SK-N-SH (cell line): ENCODE data around the gene NTNG1. TPM values are rescaled to one million over a fixed set of nuclear protein-coding genes. Genes with fewer than 3 reads are reported as not detected.

ENCODE experiments used
- CTCF ChIA-PET: fragments of 300-600, 350-600 bp; formaldehyde crosslinking; extraction: SDS; loops from one replicate; lab custom pipeline; 2021; lab: Yijun Ruan, JAX
- POLR2A ChIA-PET: fragments of 350-600 bp; sonication (Branson Sonifier 250); formaldehyde crosslinking; extraction: SDS; loops from one replicate; lab custom pipeline; 2020; ENCODE audit warnings: antibody characterized with exemption, inconsistent platforms; lab: Yijun Ruan, JAX
- DNase-seq: peaks from one replicate; pipeline ENCODE4 v3.0.0; 2012
- H2AFZ ChIP-seq: fragments of 200-600 bp; sonication (generic); 2 replicates; pipeline ENCODE4 v1.8.1; 2016; ENCODE audit warnings: antibody characterized with exemption, mild to moderate bottlenecking, low read depth
- H3F3A ChIP-seq: fragments of 200-600 bp; sonication (generic); replicated peaks from 2 replicates; pipeline ENCODE3; 2016; ENCODE audit warnings: antibody characterized with exemption, mild to moderate bottlenecking; ENCODE audit not compliant: insufficient read depth
- H3K27ac ChIP-seq, 2 experiments: fragments of 200-500 bp in 1 of 2; fragments of 200-600 bp in 1 of 2; sonication (Bioruptor generic) in 1 of 2; sonication (generic), shearing (Covaris generic) in 1 of 2; 2 replicates each; pipeline versions ENCODE4 v1.5.1 to v1.6.1; 2014 to 2016; ENCODE audit warnings: low read depth in 2 of 2, inconsistent platforms in 1 of 2, low read length in 1 of 2, mild to moderate bottlenecking in 1 of 2, mixed read lengths in 1 of 2
- H3K27me3 ChIP-seq: fragments of 200-600 bp; sonication (generic), shearing (Covaris generic); 2 replicates; pipeline ENCODE4 v1.6.1; 2016; ENCODE audit warnings: mixed run types; ENCODE audit not compliant: insufficient read depth
- H3K36me3 ChIP-seq, 2 experiments: fragments of 200-500 bp in 1 of 2; fragments of 200-600 bp in 1 of 2; sonication (Bioruptor generic) in 1 of 2; sonication (generic) in 1 of 2; replicated peaks in 1 of 2; 2 replicates each; pipeline versions ENCODE3 to v1.5.1; 2014 to 2016; ENCODE audit warnings: low read length in 1 of 2, mild to moderate bottlenecking in 1 of 2; ENCODE audit not compliant: insufficient read depth in 2 of 2, control insufficient read depth in 1 of 2
- H3K4me1 ChIP-seq, 2 experiments: fragments of 200-500 bp in 1 of 2; fragments of 200-600 bp in 1 of 2; sonication (Bioruptor generic) in 1 of 2; sonication (generic), shearing (Covaris generic) in 1 of 2; 2 replicates each; pipeline versions ENCODE4 v1.5.1 to v1.6.1; 2014 to 2016; ENCODE audit warnings: low read depth in 1 of 2, low read length in 1 of 2, mixed run types in 1 of 2; ENCODE audit not compliant: insufficient read depth in 2 of 2, control insufficient read depth in 1 of 2
- H3K4me2 ChIP-seq: fragments of 200-600 bp; sonication (generic), shearing (Covaris generic); 2 replicates; pipeline ENCODE4 v1.6.1; 2017; ENCODE audit warnings: mixed run types
- H3K4me3 ChIP-seq, 2 experiments: fragments of 200-500 bp in 1 of 2; fragments of 200-600 bp in 1 of 2; sonication (Bioruptor generic) in 1 of 2; sonication (generic), shearing (Covaris generic) in 1 of 2; 2 replicates each; pipeline versions ENCODE4 v1.5.1 to v1.8.1; 2014 to 2016; ENCODE audit warnings: low read depth in 2 of 2, inconsistent platforms in 1 of 2, low read length in 1 of 2, mild to moderate bottlenecking in 1 of 2, mixed read lengths in 1 of 2, moderate library complexity in 1 of 2
- H3K79me2 ChIP-seq: fragments of 200-600 bp; sonication (generic); 2 replicates; pipeline ENCODE4 v1.8.1; 2017; ENCODE audit warnings: mild to moderate bottlenecking; ENCODE audit not compliant: insufficient read depth
- H3K9ac ChIP-seq: fragments of 200-600 bp; sonication (generic); 2 replicates; pipeline ENCODE4 v1.6.1; 2017; ENCODE audit warnings: mixed run types
- H3K9me2 ChIP-seq: fragments of 200-600 bp; sonication (generic); 2 replicates; pipeline ENCODE4 v1.6.1; 2017; ENCODE audit warnings: mixed run types
- H3K9me3 ChIP-seq: fragments of 200-600 bp; sonication (generic); 2 replicates; pipeline ENCODE4 v1.6.1; 2017; ENCODE audit warnings: mixed run types, mild to moderate bottlenecking, moderate library complexity
- H4K20me1 ChIP-seq: fragments of 200-600 bp; sonication (generic); 2 replicates; pipeline ENCODE4 v1.6.1; 2017; ENCODE audit warnings: mild to moderate bottlenecking, mixed run types; ENCODE audit not compliant: insufficient read depth
- CHD2 ChIP-seq: fragments of 150-350 bp; IDR thresholded peaks from 2 replicates; pipeline ENCODE4 v1.6.1; 2018; ENCODE audit warnings: low read length; ENCODE audit not compliant: partially characterized antibody
- ELF1 ChIP-seq: IDR thresholded peaks from 2 replicates; pipeline ENCODE4 v1.4.0; 2012
- EP300 ChIP-seq, 2 experiments: IDR thresholded peaks; 2 replicates each; pipeline versions ENCODE4 v1.4.0 to v1.6.1; 2012; ENCODE audit warnings: borderline replicate concordance in 1 of 2, low read depth in 1 of 2, low read length in 1 of 2
- FOSL2 ChIP-seq: IDR thresholded peaks from 2 replicates; pipeline ENCODE4 v1.4.0; 2012; ENCODE audit warnings: low read depth, mild to moderate bottlenecking, moderate library complexity, borderline replicate concordance
- FOXM1 ChIP-seq: IDR thresholded peaks from 2 replicates; pipeline ENCODE4 v1.4.0; 2012; ENCODE audit warnings: low read depth, mild to moderate bottlenecking
- GATA2 ChIP-seq: sonication (generic); formaldehyde crosslinking; IDR thresholded peaks from 2 replicates; pipeline ENCODE4 v1.5.0; 2020; ENCODE audit warnings: mild to moderate bottlenecking, missing genetic modification reagents
- JUND ChIP-seq: IDR thresholded peaks from 2 replicates; pipeline ENCODE4 v1.4.0; 2012
- MEF2A ChIP-seq: IDR thresholded peaks from 2 replicates; pipeline ENCODE4 v1.4.0; 2012; ENCODE audit warnings: low read depth, borderline replicate concordance
- NFIC ChIP-seq: IDR thresholded peaks from 2 replicates; pipeline ENCODE4 v1.4.0; 2012; ENCODE audit warnings: borderline replicate concordance
- NRF1 ChIP-seq: IDR thresholded peaks from 2 replicates; pipeline ENCODE4 v1.6.1; 2012; ENCODE audit warnings: low read depth, mild to moderate bottlenecking, low read length
- RCOR1 ChIP-seq: fragments of 150-350 bp; IDR thresholded peaks from 2 replicates; pipeline ENCODE4 v1.6.1; 2017; ENCODE audit warnings: antibody characterized with exemption, low read length
- RFX5 ChIP-seq: IDR thresholded peaks from 2 replicates; pipeline ENCODE4 v1.6.1; 2012; ENCODE audit warnings: mild to moderate bottlenecking, improper control_type of control experiment, low read length
- RXRA ChIP-seq: IDR thresholded peaks from 2 replicates; pipeline ENCODE4 v1.4.0; 2012; ENCODE audit warnings: low read depth, mild to moderate bottlenecking, borderline replicate concordance
- SIN3A ChIP-seq: IDR thresholded peaks from 2 replicates; pipeline ENCODE4 v1.6.1; 2012; ENCODE audit warnings: low read depth, mild to moderate bottlenecking, low read length, moderate library complexity, borderline replicate concordance
- TAF1 ChIP-seq: IDR thresholded peaks from 2 replicates; pipeline ENCODE4 v1.6.1; 2012; ENCODE audit warnings: low read depth, mild to moderate bottlenecking, low read length, moderate library complexity, borderline replicate concordance
- YY1 ChIP-seq: IDR thresholded peaks from 2 replicates; pipeline ENCODE4 v1.4.0; 2012; ENCODE audit warnings: low read depth, mild to moderate bottlenecking
- WGBS: methylation state at CpG from one replicate; pipeline ENCODE4 v1.1.6; 2017; ENCODE audit warnings: low lambda C conversion rate; 5-methylcytosine and 5-hydroxymethylcytosine counted together
- polyA plus RNA-seq, 3 experiments: library from polyadenylated mRNA; depleted of rRNA; stranded (reverse); fragments of >200 nt; gene quantifications; 2 replicates each; pipeline ENCODE4 v1.2.3, GENCODE V29; 2012
- TF ChIP-seq, protein P1 (sequence below): IDR thresholded peaks from 2 replicates; pipeline ENCODE4 v1.4.0; 2012; ENCODE audit warnings: low read depth
- TF ChIP-seq, protein P2 (sequence below): fragments of 150-350 bp; IDR thresholded peaks from 2 replicates; pipeline ENCODE4 v1.6.1; 2017; ENCODE audit warnings: antibody characterized with exemption, low read length, low read depth, borderline replicate concordance
- TF ChIP-seq, protein P3 (sequence below): IDR thresholded peaks from 2 replicates; pipeline ENCODE4 v1.4.0; 2012; ENCODE audit warnings: low read depth, borderline replicate concordance

The NTNG1 gene
- polyA plus RNA-seq, 1 of the 3 experiments (the other 2 are of a cell fraction): 0.03 TPM

DNA sequence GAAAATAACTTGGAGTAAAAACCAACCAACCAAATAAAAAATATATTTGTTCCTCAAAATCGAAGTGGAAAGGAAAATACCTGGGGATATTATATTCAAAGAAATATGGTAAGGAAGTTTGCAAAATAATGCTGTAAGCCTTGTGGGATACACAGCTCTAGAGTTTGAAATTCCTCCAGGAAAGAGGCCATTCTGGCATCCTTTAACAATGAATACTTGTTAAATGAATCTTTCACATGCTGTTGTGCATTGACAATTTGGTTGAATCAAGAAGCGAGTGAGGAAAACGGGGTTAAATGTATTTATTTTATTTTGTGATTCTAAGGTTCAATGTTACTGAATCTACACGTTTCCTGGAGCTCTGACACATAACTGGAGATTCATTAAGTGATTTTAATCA lies 30.5 kb upstream of the NTNG1 start:
- Histone ChIP-seq H3K9me3 (no peaks in the 10 kb centered on the region), H3K9ac (no peak overlapping the region), H3K27ac (no peak overlapping the region), H3K27me3 (no peaks in the 10 kb centered on the region), H3K4me3 (no peak overlapping the region), H4K20me1 (no peaks in the 10 kb centered on the region), H3K36me3 (no peaks in the 10 kb centered on the region), H3K9me2 (no peaks in the 10 kb centered on the region), H2AFZ (no peak overlapping the region), H3K4me2 (no peak overlapping the region)
- CTCF ChIA-PET: no interaction called here
- 24% methylated on average over 4 of the region's 4 CpGs for WGBS
- no peak for TF ChIP-seq FOSL2
- no peak for TF ChIP-seq JUND
- TF ChIP-seq EP300 (IDR thresholded peaks at IDR 0.05; ENCODE audit: borderline replicate concordance in 1 of 2, low read depth in 1 of 2, low read length in 1 of 2): no peak
- no peak for TF ChIP-seq GATA2 (CRISPR knock-in tag)
- TF ChIP-seq RFX5: no peak
- no peak for TF ChIP-seq TAF1
- TF ChIP-seq, protein P1, sequence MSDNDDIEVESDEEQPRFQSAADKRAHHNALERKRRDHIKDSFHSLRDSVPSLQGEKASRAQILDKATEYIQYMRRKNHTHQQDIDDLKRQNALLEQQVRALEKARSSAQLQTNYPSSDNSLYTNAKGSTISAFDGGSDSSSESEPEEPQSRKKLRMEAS: no peak
- no peak for TF ChIP-seq CHD2
- TF ChIP-seq, protein P2, sequence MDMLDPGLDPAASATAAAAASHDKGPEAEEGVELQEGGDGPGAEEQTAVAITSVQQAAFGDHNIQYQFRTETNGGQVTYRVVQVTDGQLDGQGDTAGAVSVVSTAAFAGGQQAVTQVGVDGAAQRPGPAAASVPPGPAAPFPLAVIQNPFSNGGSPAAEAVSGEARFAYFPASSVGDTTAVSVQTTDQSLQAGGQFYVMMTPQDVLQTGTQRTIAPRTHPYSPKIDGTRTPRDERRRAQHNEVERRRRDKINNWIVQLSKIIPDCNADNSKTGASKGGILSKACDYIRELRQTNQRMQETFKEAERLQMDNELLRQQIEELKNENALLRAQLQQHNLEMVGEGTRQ: no peak
- no peak for TF ChIP-seq NRF1
- TF ChIP-seq NFIC: no peak
- no peak for TF ChIP-seq ELF1
- TF ChIP-seq RCOR1: no peak
- no peak for TF ChIP-seq MEF2A
- no peak for TF ChIP-seq FOXM1
- TF ChIP-seq RXRA: no peak
- TF ChIP-seq, all 33 proteins: peak for 0
- POLR2A ChIA-PET: no interaction called here
- H3K79me2 ChIP-seq: no peaks in the 10 kb centered on the region
- no peaks in the 10 kb centered on the region for H3F3A ChIP-seq
- no peaks in the 10 kb centered on the region for H3K4me1 ChIP-seq
- no peak for DNase-seq

DNA sequence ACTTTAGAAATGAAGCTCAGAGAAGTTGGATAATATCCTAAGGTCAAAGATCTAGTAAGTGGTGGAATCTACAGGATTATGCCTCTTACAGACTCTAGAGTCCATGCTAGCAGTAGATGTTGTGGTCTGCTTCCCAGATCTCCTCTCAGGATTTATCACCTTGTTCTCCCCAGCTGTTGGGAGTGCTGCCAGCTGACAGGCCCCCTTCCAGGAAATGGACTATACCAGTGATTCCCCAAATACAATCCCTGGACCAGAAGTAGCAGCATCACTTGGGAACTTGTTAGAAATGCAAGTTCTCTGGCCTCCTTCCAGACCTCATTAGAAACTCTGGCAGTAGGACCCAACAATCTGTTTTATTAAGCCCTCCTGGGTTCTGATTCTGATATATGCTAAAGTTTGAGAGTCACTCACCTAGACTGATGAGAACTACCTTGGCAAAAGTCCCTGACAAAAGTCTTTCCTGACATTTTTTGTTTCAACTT lies 24.5 kb upstream of the NTNG1 start:
- ChIA-PET POLR2A (no interaction called here), CTCF (interaction anchor here (0.7 kb wide), 1 partner anchor 25 kb away, joined by 3 read pairs; no protein-coding TSS in a partner anchor)
- TF ChIP-seq SIN3A (no peak), RFX5 (no peak), FOSL2 (no peak), YY1 (no peak), CHD2 (no peak)
- TF ChIP-seq, protein P3, sequence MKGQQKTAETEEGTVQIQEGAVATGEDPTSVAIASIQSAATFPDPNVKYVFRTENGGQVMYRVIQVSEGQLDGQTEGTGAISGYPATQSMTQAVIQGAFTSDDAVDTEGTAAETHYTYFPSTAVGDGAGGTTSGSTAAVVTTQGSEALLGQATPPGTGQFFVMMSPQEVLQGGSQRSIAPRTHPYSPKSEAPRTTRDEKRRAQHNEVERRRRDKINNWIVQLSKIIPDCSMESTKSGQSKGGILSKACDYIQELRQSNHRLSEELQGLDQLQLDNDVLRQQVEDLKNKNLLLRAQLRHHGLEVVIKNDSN: no peak

More for the DNA sequence above, 24.5 kb upstream of the NTNG1 start:
- H3K36me3 ChIP-seq: no peaks in the 10 kb centered on the region
- H3K27me3 ChIP-seq: no peaks in the 10 kb centered on the region
- no peaks in the 10 kb centered on the region for H3F3A ChIP-seq
- no peaks in the 10 kb centered on the region for H3K9me2 ChIP-seq
- H3K79me2 ChIP-seq: no peaks in the 10 kb centered on the region
- no peaks in the 10 kb centered on the region for H3K4me1 ChIP-seq
- no peak overlapping the region for H3K4me3 ChIP-seq
- H3K9ac ChIP-seq: no peak overlapping the region
- H3K27ac ChIP-seq: no peak overlapping the region
- no peak overlapping the region for H3K4me2 ChIP-seq
- DNase-seq: no peak
- no peaks in the 10 kb centered on the region for H3K9me3 ChIP-seq
- H2AFZ ChIP-seq: no peak overlapping the region
- no peaks in the 10 kb centered on the region for H4K20me1 ChIP-seq
